A549 (cell line): Measurements from ENCODE around the gene NFIA. TPM values are rescaled to one million over a fixed set of nuclear protein-coding genes. Genes with fewer than 3 reads are reported as not detected.

Experiments used
- ATAC-seq, 2 experiments: fragments of 200-7000 bp in 1 of 2; fragments of >200 bp in 1 of 2; cut with Nextera tagmentation in 1 of 2; cut with Tn5 transposase in 1 of 2; 3 replicates each; pipeline versions ENCODE4 v1.8.0 to v1.9.1; 2018 to 2020; ENCODE audit warnings: mild to moderate bottlenecking in 1 of 2, moderate library complexity in 1 of 2
- CTCF ChIA-PET: fragments of 300-600 bp; sonication (Branson Sonifier 250); formaldehyde crosslinking; extraction: SDS; loops from one replicate; lab custom pipeline; 2021; ENCODE audit warnings: antibody characterized with exemption, inconsistent platforms; lab: Yijun Ruan, JAX
- POLR2A ChIA-PET: fragments of 350-600 bp; formaldehyde crosslinking; extraction: SDS; loops from one replicate; lab custom pipeline; 2021; ENCODE audit warnings: antibody characterized with exemption, inconsistent platforms; lab: Yijun Ruan, JAX
- DNase-seq, 2 experiments: peaks; one replicate each; pipeline versions ENCODE4 v3.0.0 to v3.0.0-alpha.2; 2011 to 2016; ENCODE audit warnings: low read depth in 1 of 2, low spot score in 1 of 2
- FAIRE-seq: peaks from 2 replicates; lab custom pipeline; 2011; peaks lifted over from hg19 to GRCh38; lab: Jason Lieb, UNC
- H3K27ac ChIP-seq, 2 experiments: fragments of >200 bp; sonication (Bioruptor Twin); formaldehyde crosslinking; 3 replicates each; pipeline ENCODE4 v1.5.1; 2016 to 2017
- H3K4me1 ChIP-seq: fragments of >200 bp; sonication (Bioruptor Twin); formaldehyde crosslinking; 3 replicates; pipeline ENCODE4 v1.6.1; 2016
- H3K4me2 ChIP-seq: fragments of >200 bp; sonication (Bioruptor Twin); formaldehyde crosslinking; 3 replicates; pipeline ENCODE4 v1.6.1; 2016
- H3K4me3 ChIP-seq: fragments of >200 bp; sonication (Bioruptor Twin); formaldehyde crosslinking; 3 replicates; pipeline ENCODE4 v1.5.1; 2016
- H3K9me3 ChIP-seq: fragments of >200 bp; sonication (Bioruptor Twin); formaldehyde crosslinking; 3 replicates; pipeline ENCODE4 v1.6.1; 2016
- CBX8 ChIP-seq: fragments of 200-600 bp; sonication (generic); IDR thresholded peaks from 2 replicates; pipeline ENCODE4 v1.6.1; 2016
- CHD2 ChIP-seq: fragments of 150-350 bp; IDR thresholded peaks from 2 replicates; pipeline ENCODE4 v1.6.1; 2014; ENCODE audit warnings: low read length; ENCODE audit not compliant: partially characterized antibody
- CHD4 ChIP-seq: fragments of 200-600 bp; sonication (generic); IDR thresholded peaks from 2 replicates; pipeline ENCODE4 v1.6.1; 2016; ENCODE audit warnings: antibody characterized with exemption, mild to moderate bottlenecking, borderline replicate concordance
- EP300 ChIP-seq, 2 experiments: fragments of >200 bp; sonication (Bioruptor Twin); formaldehyde crosslinking; IDR thresholded peaks; 2 replicates in 1 of 2; 3 replicates in 1 of 2; pipeline ENCODE4 v1.6.1; 2016 to 2017
- FOXS1 ChIP-seq: fragments of 250-450 bp; sonication (Bioruptor Pico); IDR thresholded peaks from 2 replicates; pipeline ENCODE4 v1.5.0; 2020; ENCODE audit warnings: mild to moderate bottlenecking, moderate library complexity
- HES2 ChIP-seq: fragments of >200 bp; sonication (Bioruptor Twin); formaldehyde crosslinking; IDR thresholded peaks from 2 replicates; pipeline ENCODE4 v1.6.1; 2016
- HEYL ChIP-seq: fragments of 250-450 bp; sonication (Bioruptor Pico); IDR thresholded peaks from 2 replicates; pipeline ENCODE4 v1.8.0; 2021; ENCODE audit warnings: mild to moderate bottlenecking, moderate library complexity
- HOXB13 ChIP-seq: fragments of 250-450 bp; sonication (Bioruptor Pico); IDR thresholded peaks from 2 replicates; pipeline ENCODE4 v1.5.0; 2020; ENCODE audit warnings: low read depth, mild to moderate bottlenecking, moderate library complexity
- KDM1A ChIP-seq: fragments of 200-600 bp; sonication (generic); IDR thresholded peaks from 2 replicates; pipeline ENCODE4 v1.6.1; 2016; ENCODE audit warnings: low read depth, mild to moderate bottlenecking
- MAFK ChIP-seq: fragments of 450-650 bp; IDR thresholded peaks from 2 replicates; pipeline ENCODE4 v1.6.1; 2014; ENCODE audit not compliant: partially characterized antibody
- MAX ChIP-seq: IDR thresholded peaks from 2 replicates; pipeline ENCODE4 v1.6.1; 2012
- MYC ChIP-seq: IDR thresholded peaks from 2 replicates; pipeline ENCODE4 v1.6.1; 2012; ENCODE audit warnings: mild to moderate bottlenecking, inconsistent platforms, low read length, improper control_type of control experiment, borderline replicate concordance
- POLR2A ChIP-seq: IDR thresholded peaks from 2 replicates; pipeline ENCODE4 v1.6.1; 2012; ENCODE audit warnings: mild to moderate bottlenecking, low read length
- POLR2AphosphoS2 ChIP-seq: conservative IDR thresholded peaks from 2 replicates; pipeline ENCODE4 v1.6.1; 2012; ENCODE audit warnings: low read length, improper control_type of control experiment, inconsistent platforms
- RCOR1 ChIP-seq: fragments of 150-350 bp; IDR thresholded peaks from 2 replicates; pipeline ENCODE4 v1.6.1; 2014; ENCODE audit warnings: antibody characterized with exemption, low read length, low read depth
- RFX5 ChIP-seq: fragments of 450-650 bp; IDR thresholded peaks from 2 replicates; pipeline ENCODE4 v1.7.1; 2014; ENCODE audit warnings: antibody characterized with exemption, mild to moderate bottlenecking, moderate library complexity
- TFCP2L1 ChIP-seq: fragments of 250-450 bp; sonication (Bioruptor Pico); IDR thresholded peaks from 2 replicates; pipeline ENCODE4 v1.5.0; 2021; ENCODE audit warnings: mild to moderate bottlenecking
- TP53 ChIP-seq: fragments of 250-450 bp; sonication (Bioruptor Pico); IDR thresholded peaks from 2 replicates; pipeline ENCODE4 v1.5.0; 2021; ENCODE audit warnings: mild to moderate bottlenecking, moderate library complexity
- USF2 ChIP-seq: fragments of 450-650 bp; IDR thresholded peaks from 2 replicates; pipeline ENCODE4 v1.6.1; 2014; ENCODE audit warnings: antibody characterized with exemption
- ZC3H11A ChIP-seq: fragments of 450-650 bp; IDR thresholded peaks from 2 replicates; pipeline ENCODE4 v1.6.1; 2014; ENCODE audit warnings: antibody characterized with exemption, mild to moderate bottlenecking
- ZFP36 ChIP-seq: fragments of 450-650 bp; IDR thresholded peaks from 2 replicates; pipeline ENCODE4 v1.6.1; 2014; ENCODE audit warnings: borderline replicate concordance; ENCODE audit not compliant: partially characterized antibody
- WGBS: methylation state at CpG from one replicate; pipeline ENCODE4 v1.1.6; 2017; ENCODE audit errors: missing lambda C conversion rate; 5-methylcytosine and 5-hydroxymethylcytosine counted together
- polyA plus RNA-seq, 4 experiments: library from polyadenylated mRNA; depleted of rRNA in 3 of 4; stranded (reverse); fragments of >200 nt; fragmentation: RNase III in 1 of 4; extraction: RNeasy Plus Mini Kit Qiagen cat#74134 plus additional on column Dnase treatment in 1 of 4; gene quantifications; 2 replicates in 3 of 4; 3 replicates in 1 of 4; pipeline ENCODE4 v1.2.3, GENCODE V29; 2011 to 2017

Gene NFIA
- polyA plus RNA-seq, 2 of the 4 experiments (the other 2 are of a cell fraction), result 6.5 to 25.8 TPM

GRCh38 chr1:61332196-61332753 lies 249.9 kb downstream of the NFIA start:
- no peak for ATAC-seq
- ChIA-PET POLR2A (no interaction called here), CTCF (interaction anchor here (0.7 to 1.0 kb wide), 3 partner anchors 121 to 282 kb away, joined by 3 read pairs; no protein-coding TSS in a partner anchor)
- no peak overlapping the region for H3K4me2 ChIP-seq
- no peak for FAIRE-seq
- TF ChIP-seq MAX (no peak), FOXS1 (CRISPR knock-in tag) (no peak), ZFP36 (no peak), CHD2 (no peak), HOXB13 (CRISPR knock-in tag) (no peak), HEYL (CRISPR knock-in tag) (no peak), CHD4 (no peak), RCOR1 (no peak), RFX5 (no peak), TFCP2L1 (no peak), EP300 (IDR thresholded peaks at IDR 0.05) (no peak), MYC (no peak)
- no peak overlapping the region for H3K4me3 ChIP-seq
- no peaks in the 10 kb centered on the region for H3K9me3 ChIP-seq
- 69% methylated on average over 1 of the region's 1 CpG for WGBS
- H3K4me1 ChIP-seq, result peaks cover 17% of the 10 kb centered on the region
- DNase-seq, result no peak
- H3K27ac ChIP-seq, result no peak overlapping the region

GRCh38 chr1:61332796-61333195 lies 250.4 kb downstream of the NFIA start:
- Histone ChIP-seq H3K9me3 (no peaks in the 10 kb centered on the region), H3K4me3 (no peak overlapping the region), H3K4me2 (no peak overlapping the region)
- no peak for DNase-seq
- 92% methylated on average over 1 of the region's 1 CpG for WGBS
- TF ChIP-seq HES2 (no peak), FOXS1 (CRISPR knock-in tag) (no peak), MAX (no peak), TFCP2L1 (no peak), POLR2A (no peak), MAFK (no peak), RFX5 (no peak), KDM1A (no peak), USF2 (no peak), POLR2AphosphoS2 (no peak), ZFP36 (no peak), TP53 (CRISPR knock-in tag) (no peak), ZC3H11A (no peak)
- TF ChIP-seq, all 56 proteins: peak for 0
- no peak overlapping the region for H3K27ac ChIP-seq
- ATAC-seq (no peak), FAIRE-seq (no peak)
- POLR2A ChIA-PET, result no interaction called here
- CTCF ChIA-PET, result interaction anchor here (0.7 to 1.0 kb wide), 3 partner anchors 120 to 283 kb away, joined by 3 read pairs; no protein-coding TSS in a partner anchor
- peaks cover 22% of the 10 kb centered on the region for H3K4me1 ChIP-seq

- ATAC-seq (no peak), DNase-seq (no peak), FAIRE-seq (no peak)
- POLR2A ChIA-PET, result interaction anchor here (1.0 kb wide), 1 partner anchor 156 kb away, joined by 3 read pairs; no protein-coding TSS in a partner anchor
- Histone ChIP-seq H3K4me1 (peaks cover 36% of the 10 kb centered on the region), H3K4me2 (no peak overlapping the region), H3K9me3 (no peaks in the 10 kb centered on the region), H3K27ac (no peak overlapping the region; a peak in 1 of 6 replicates), H3K4me3 (no peak overlapping the region)
- no peak for TF ChIP-seq ZC3H11A
- TF ChIP-seq HEYL (CRISPR knock-in tag), result no peak
- no peak for TF ChIP-seq CBX8
- TF ChIP-seq, all 56 proteins: peak for 0
- CTCF ChIA-PET, result interaction anchor here (1.2 kb wide), 1 partner anchor 285 kb away, joined by 6 read pairs; no protein-coding TSS in a partner anchor
- 85% methylated on average over 13 of the region's 14 CpGs for WGBS
These were observed 252.6 kb downstream of the NFIA start for GRCh38 chr1:61334718-61335589.
